Activated B cell treated with CpG ODN at 0.5 μM for 24 hours (primary cell): ENCODE measurements around the gene BRAF. TPM values are rescaled to one million over a fixed set of nuclear protein-coding genes. Genes with fewer than 3 reads are reported as not detected.
A peak's percentile ranks its signal among the peaks of the same experiment; 100 is the strongest.
"Not testable (repeated sequence)": the region's sequence is repeated elsewhere in the genome, so short reads cannot be mapped to it uniquely, and the experiment has no call there.

ENCODE experiments used
- ATAC-seq: fragments of 200-7000 bp; cut with Tn5 transposase; one replicate; pipeline ENCODE4 v1.10.0; 2021; ENCODE audit warnings: low read depth, mild to moderate bottlenecking, moderate library complexity
- CTCF ChIA-PET: fragments of 350-600 bp; sonication (Branson Sonifier 250); formaldehyde crosslinking; loops from one replicate; lab custom pipeline; 2021; ENCODE audit warnings: antibody characterized with exemption; lab: Charles Lee
- POLR2A ChIA-PET: fragments of 350-600 bp; sonication (Branson Sonifier 250); formaldehyde crosslinking; loops from one replicate; lab custom pipeline; 2021; ENCODE audit warnings: antibody characterized with exemption; lab: Charles Lee
- DNase-seq: peaks from one replicate; pipeline ENCODE4 v3.0.0; 2022
- H3K27ac Mint-ChIP-seq: one replicate; pipeline ENCODE4 v1.8.0; 2020; ENCODE audit warnings: mixed read lengths
- H3K27me3 Mint-ChIP-seq: one replicate; pipeline ENCODE4 v1.8.0; 2021; ENCODE audit warnings: mixed read lengths
- H3K36me3 Mint-ChIP-seq: one replicate; pipeline ENCODE4 v1.8.0; 2021; ENCODE audit warnings: low read depth, mixed read lengths
- H3K4me1 Mint-ChIP-seq: one replicate; pipeline ENCODE4 v1.8.0; 2021; ENCODE audit warnings: mixed read lengths
- H3K4me3 Mint-ChIP-seq: one replicate; pipeline ENCODE4 v1.8.0; 2020; ENCODE audit warnings: mild to moderate bottlenecking, mixed read lengths
- H3K9me3 Mint-ChIP-seq: one replicate; pipeline ENCODE4 v1.8.0; 2020; ENCODE audit warnings: mixed read lengths
- CTCF ChIP-seq: fragments of 200-600 bp; IDR thresholded peaks from one replicate; pipeline ENCODE4 v1.8.0; 2022; ENCODE audit warnings: antibody characterized with exemption, mild to moderate bottlenecking
- intact Hi-C: fragments of 100-400 bp; cut with micrococcal nuclease; formaldehyde crosslinking; loops from one replicate; pipeline ENCODE4 v1.15.1; 2024
- total RNA-seq: library from RNA; stranded (reverse); gene quantifications from 2 replicates; pipeline ENCODE4 v1.2.3, GENCODE V29; 2022

BRAF gene
- total RNA-seq, 1 donor from 2014 or later, result 65.4 TPM

GRCh38 chr7:140745266-140746058 is 179.3 kb downstream of the BRAF start:
- ATAC-seq, result peak; percentile 45
- H3K36me3 Mint-ChIP-seq, result peaks cover 60% of the 10 kb centered on the region
- DNase-seq, result no peak
- no peaks in the 10 kb centered on the region for H3K9me3 Mint-ChIP-seq
- peak overlapping the region; percentile 31 for H3K27ac Mint-ChIP-seq
- peaks cover 12% of the 10 kb centered on the region for H3K4me1 Mint-ChIP-seq
- no peak for TF ChIP-seq CTCF
- no peak overlapping the region for H3K4me3 Mint-ChIP-seq
- CTCF ChIA-PET, result no interaction called here
- POLR2A ChIA-PET, result no interaction called here
- intact Hi-C loops, result no loop called here
- H3K27me3 Mint-ChIP-seq, result no peaks in the 10 kb centered on the region

GRCh38 chr7:140744005-140744404 is 180.7 kb downstream of the BRAF start:
- CTCF ChIA-PET, result interaction anchor here (0.7 kb wide), 1 partner anchor 27 kb away, joined by 4 read pairs; no protein-coding TSS in a partner anchor
- no peaks in the 10 kb centered on the region for H3K27me3 Mint-ChIP-seq
- H3K36me3 Mint-ChIP-seq, result peaks cover 57% of the 10 kb centered on the region
- H3K27ac Mint-ChIP-seq, result no peak overlapping the region
- POLR2A ChIA-PET, result no interaction called here
- ATAC-seq, result no peak
- no peak for TF ChIP-seq CTCF
- intact Hi-C loops, result no loop called here
- H3K4me3 Mint-ChIP-seq, result no peak overlapping the region
- no peak for DNase-seq
- H3K9me3 Mint-ChIP-seq, result no peaks in the 10 kb centered on the region
- H3K4me1 Mint-ChIP-seq, result peaks cover 12% of the 10 kb centered on the region

GRCh38 chr7:140743255-140743654 is 181.5 kb downstream of the BRAF start:
- H3K9me3 Mint-ChIP-seq, ATAC-seq, intact Hi-C loops, POLR2A ChIA-PET, DNase-seq, H3K27ac Mint-ChIP-seq, H3K4me3 Mint-ChIP-seq, CTCF ChIA-PET, H3K27me3 Mint-ChIP-seq: not testable (repeated sequence)
- Mint-ChIP-seq H3K36me3 (peaks cover 56% of the 10 kb centered on the region), H3K4me1 (peaks cover 12% of the 10 kb centered on the region)

GRCh38 chr7:140738280-140738679 is 186.4 kb downstream of the BRAF start:
- no peak for TF ChIP-seq CTCF
- Mint-ChIP-seq H3K36me3 (peaks cover 48% of the 10 kb centered on the region), H3K27me3 (no peaks in the 10 kb centered on the region), H3K27ac (no peak overlapping the region), H3K4me1 (no peaks in the 10 kb centered on the region), H3K4me3 (no peak overlapping the region), H3K9me3 (no peaks in the 10 kb centered on the region)
- DNase-seq (no peak), ATAC-seq (no peak)
- ChIA-PET POLR2A (no interaction called here), CTCF (no interaction called here)
- intact Hi-C loops, result no loop called here

GRCh38 chr7:140734729-140735128 is 190.0 kb downstream of the BRAF start:
- Mint-ChIP-seq H3K4me3 (no peak overlapping the region), H3K9me3 (no peaks in the 10 kb centered on the region), H3K27me3 (no peaks in the 10 kb centered on the region), H3K27ac (no peak overlapping the region), H3K36me3 (peaks cover 48% of the 10 kb centered on the region), H3K4me1 (no peaks in the 10 kb centered on the region)
- intact Hi-C loops, result no loop called here
- no peak for TF ChIP-seq CTCF
- POLR2A ChIA-PET, result no interaction called here
- ATAC-seq (no peak), DNase-seq (no peak)
- CTCF ChIA-PET, result no interaction called here
